Measurements from ENCODE around the gene AP3S2.

DNA sequence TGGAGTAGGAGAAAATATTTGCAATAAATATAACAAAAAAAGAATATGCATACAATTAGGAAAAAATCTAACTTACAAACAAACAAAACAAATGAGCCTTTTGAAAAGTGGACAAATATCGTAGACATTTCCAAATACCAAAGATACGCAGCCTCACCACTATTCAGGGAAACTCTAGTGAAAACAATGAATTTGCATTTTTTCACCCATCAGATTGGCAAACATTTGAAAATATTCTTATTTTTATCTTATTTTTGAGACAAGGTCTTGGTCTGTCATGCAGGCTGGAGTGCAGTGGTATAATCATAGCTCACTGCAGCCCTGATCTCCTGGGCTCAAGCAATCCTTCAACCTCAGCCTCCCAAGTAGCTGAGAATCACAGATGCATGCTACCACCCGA lies 15.5 kb downstream of the AP3S2 start:
- TF ChIP-seq, protein P1, sequence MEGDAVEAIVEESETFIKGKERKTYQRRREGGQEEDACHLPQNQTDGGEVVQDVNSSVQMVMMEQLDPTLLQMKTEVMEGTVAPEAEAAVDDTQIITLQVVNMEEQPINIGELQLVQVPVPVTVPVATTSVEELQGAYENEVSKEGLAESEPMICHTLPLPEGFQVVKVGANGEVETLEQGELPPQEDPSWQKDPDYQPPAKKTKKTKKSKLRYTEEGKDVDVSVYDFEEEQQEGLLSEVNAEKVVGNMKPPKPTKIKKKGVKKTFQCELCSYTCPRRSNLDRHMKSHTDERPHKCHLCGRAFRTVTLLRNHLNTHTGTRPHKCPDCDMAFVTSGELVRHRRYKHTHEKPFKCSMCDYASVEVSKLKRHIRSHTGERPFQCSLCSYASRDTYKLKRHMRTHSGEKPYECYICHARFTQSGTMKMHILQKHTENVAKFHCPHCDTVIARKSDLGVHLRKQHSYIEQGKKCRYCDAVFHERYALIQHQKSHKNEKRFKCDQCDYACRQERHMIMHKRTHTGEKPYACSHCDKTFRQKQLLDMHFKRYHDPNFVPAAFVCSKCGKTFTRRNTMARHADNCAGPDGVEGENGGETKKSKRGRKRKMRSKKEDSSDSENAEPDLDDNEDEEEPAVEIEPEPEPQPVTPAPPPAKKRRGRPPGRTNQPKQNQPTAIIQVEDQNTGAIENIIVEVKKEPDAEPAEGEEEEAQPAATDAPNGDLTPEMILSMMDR (IDR thresholded peaks at IDR 0.05), result no peak
- TF ChIP-seq EZH2 (IDR thresholded peaks at IDR 0.05; ENCODE audit: borderline replicate concordance, insufficient read depth, low read depth, low read length, poor library complexity, severe bottlenecking), result no peak

Data from B cell (primary cell).